Dedifferentiated amniotic fluid mesenchymal stem cell (primary cell): ENCODE data around the gene TPGS1.

Source experiments
- DNase-seq: peaks from one replicate; pipeline ENCODE4 v3.0.0-alpha.2; 2016; ENCODE audit errors: extremely low spot score

The TPGS1 gene

DNA sequence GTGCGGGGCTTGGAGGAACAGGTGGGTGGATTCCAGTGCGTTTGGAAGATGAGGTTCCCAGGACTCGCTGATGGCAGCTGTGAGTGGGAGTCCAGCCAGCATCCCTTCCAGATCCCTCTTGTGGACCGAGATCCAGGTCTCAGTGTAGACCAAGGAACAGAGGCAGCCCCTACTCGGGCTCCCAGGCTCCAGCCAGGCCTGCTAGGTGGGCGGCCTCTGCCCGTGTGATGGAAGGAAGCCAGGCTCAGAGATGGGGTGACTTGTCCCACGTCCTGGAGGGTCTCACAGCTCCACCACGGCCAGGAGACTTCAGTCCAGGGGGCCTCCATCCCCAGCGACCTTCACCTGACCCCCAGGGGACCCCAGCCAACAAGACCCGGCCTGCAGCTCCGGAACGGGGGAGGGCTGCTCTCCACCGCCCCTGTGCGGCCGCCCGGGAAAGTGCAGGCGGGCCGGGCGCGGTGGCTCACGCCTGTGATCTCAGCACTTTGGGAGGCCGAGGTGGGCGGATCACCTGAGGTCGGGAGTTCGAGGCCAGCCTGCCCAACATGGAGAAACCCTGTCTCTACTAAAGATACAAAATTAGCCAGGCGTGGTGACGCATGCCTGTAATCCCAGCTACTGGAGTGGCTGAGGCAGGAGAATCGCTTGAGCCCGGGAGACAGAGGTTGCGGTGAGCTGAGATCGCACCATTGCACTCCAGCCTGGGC, 11.7 kb upstream of the TPGS1 start:
- no peak for DNase-seq

DNA sequence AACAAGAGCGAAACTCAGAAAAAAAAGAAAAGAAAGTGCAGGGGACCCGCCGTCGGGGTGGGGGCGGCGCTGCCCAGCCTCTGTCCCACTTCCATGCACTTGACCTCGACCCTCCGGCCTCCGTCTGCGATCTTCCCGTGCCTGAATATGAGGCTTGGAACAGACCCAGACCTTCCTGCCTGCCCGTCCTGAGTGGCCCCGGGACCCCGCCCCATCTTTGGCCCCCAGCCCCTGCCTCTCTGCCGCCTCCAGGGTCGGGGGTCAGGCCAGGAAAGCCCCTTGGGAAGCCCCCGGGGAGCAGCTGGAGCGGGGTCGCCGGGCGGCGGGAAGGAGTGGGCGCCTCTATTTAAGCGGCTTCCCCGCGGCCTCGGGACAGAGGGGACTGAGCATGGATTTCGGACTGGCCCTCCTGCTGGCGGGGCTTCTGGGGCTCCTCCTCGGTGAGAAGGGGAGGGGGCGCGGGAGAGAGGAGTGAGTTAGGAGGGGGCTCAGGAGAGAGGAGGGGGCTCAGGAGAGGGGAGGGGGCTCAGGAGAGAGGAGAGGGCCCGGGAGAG, 11.1 kb upstream of the TPGS1 start, which contains the start of gene MADCAM1:
MADCAM1 (plus strand) TSS at position 375 of the 554 bp plus-strand sequence; CDS start at position 389, 14 bp downstream.
- DNase-seq = no peak

- no peak for DNase-seq
These were observed 10.3 kb upstream of the TPGS1 start for GRCh38 chr19:496986-497385.

DNA sequence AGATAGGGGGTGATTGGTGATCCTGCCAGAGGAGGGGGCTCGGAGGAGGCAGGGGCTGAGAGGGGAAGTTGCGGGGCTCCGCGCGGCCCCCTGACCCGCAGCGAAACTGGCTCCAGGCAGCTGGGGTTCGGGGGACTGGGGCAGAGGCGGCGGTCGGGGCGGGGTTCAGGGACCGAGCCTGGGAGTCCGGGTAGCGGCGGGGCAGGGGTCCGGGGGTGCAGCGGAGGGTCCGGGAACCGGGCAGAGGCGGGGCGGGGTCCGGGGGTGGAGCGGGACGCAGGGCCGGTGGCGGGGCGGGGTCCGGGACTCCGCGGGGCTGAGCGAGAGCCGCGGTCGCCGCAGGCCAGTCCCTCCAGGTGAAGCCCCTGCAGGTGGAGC, 9.8 kb upstream of the TPGS1 start:
- no peak for DNase-seq

DNA sequence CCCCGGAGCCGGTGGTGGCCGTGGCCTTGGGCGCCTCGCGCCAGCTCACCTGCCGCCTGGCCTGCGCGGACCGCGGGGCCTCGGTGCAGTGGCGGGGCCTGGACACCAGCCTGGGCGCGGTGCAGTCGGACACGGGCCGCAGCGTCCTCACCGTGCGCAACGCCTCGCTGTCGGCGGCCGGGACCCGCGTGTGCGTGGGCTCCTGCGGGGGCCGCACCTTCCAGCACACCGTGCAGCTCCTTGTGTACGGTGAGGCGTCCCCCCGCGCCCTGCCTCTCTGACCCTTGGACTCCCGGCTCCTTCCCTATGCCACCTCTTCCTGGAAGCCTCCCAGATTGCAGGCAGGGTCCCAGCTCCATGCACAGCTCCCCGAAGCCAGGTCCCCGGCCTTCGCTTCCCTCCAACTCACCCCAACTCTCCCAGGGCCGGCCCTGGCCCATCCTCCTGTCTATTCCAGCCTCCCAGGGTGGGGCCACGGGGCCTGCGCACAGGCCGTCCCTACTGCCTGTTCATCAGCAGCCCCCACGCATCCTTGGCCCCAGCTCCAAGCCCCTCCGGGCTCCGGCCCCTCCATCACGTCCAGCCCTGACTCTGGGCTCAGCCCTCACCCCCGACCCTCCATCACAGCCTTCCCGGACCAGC, 9.3 kb upstream of the TPGS1 start:
- no peak for DNase-seq

- DNase-seq = no peak
These were observed 8.8 kb upstream of the TPGS1 start for GRCh38 chr19:498511-498891.

DNA sequence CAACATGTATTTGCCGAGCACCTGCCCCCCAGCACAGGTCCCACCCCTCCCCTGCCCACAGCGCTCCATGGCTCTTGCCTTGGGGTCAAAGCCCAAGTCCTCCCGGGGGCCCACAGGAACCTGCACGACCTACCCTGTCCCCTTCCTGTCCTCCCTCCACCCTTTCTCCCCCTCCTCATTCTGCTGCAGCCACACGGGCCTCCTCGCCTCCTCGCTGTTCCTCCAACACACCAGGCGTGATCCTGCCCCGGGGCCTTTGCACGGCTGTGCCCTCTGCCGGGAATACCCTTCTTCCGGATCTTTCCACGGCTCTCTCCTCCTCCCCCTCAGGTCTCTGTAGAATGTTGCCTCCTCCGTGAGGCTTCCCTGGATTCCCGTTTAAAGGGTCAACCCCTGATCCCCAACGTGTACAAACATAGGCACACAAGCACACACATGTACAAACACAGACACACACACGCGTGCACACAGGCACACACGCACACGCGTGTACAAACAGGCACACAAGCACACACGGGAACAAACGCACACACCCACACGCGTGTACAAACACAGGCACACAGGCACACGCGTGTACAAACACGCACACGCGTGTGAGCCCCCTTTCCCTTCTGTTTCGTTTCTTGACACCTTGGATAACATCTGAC, 8.2 kb upstream of the TPGS1 start:
- DNase-seq = no peak

GRCh38 chr19:501646-502045, 5.7 kb upstream of the TPGS1 start:
- DNase-seq = no peak

DNA sequence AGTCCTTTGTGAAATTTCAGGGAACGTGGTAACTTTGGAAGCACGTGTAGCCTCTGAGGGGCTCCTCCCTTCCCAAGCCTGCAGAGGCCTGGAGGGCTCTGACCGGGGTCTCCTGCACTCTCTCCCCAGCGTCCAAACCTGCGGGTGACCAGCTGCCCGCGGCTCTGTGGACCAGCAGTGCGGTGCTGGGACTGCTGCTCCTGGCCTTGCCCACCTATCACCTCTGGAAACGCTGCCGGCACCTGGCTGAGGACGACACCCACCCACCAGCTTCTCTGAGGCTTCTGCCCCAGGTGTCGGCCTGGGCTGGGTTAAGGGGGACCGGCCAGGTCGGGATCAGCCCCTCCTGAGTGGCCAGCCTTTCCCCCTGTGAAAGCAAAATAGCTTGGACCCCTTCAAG, 2.7 kb upstream of the TPGS1 start:
- DNase-seq = no peak

- DNase-seq = peak; percentile 90
These were observed 652 bp upstream of the TPGS1 start for GRCh38 chr19:506404-507285.

- DNase-seq = no peak
These were observed 1.2 kb downstream of the TPGS1 start for GRCh38 chr19:508204-509150.

GRCh38 chr19:510606-511100, 3.4 kb downstream of the TPGS1 start:
- DNase-seq = peak; percentile 88

GRCh38 chr19:511101-511851, 4.0 kb downstream of the TPGS1 start:
- peak; percentile 26 for DNase-seq

DNA sequence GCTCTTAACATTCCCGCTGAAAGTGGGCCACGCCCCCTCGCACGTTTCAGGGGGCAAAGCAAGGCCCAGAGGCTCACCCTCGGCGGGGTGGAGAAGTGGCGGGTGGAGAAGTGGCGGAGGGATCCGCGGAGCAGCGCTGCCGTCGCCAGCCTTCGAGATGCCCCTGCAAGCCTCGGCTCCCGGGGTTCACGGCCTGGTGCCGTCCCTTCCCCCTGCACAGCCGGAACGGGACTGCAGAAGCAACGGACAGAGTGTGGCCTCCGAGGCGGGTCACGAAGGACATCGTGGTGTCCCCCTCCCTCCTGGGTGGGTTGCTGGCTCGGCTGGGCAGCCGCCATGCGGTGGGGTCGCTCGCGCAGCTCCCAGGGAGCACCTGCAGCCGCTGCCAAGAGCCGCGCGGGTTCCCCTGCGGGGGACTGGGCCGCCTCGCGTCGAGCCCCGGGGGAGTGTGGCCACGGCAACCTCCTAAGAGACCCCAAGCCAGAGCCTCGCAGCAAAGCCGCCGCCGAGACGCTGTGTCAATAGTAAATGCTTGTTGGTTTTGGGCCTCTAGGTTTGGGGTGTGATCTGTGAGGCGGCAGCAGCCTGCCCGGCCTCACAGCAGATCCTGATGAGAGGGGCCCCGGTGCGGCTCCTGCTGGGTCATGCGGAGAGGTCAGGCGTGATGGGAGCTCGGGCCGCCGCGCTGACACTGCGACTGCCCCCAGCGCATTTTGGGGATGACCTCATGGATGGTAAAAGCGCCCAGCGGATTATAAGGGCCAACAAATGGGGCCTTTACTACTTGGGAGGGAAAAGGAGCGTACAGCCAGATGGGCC, 5.5 kb downstream of the TPGS1 start:
- DNase-seq = no peak

GRCh38 chr19:513368-514165, 6.3 kb downstream of the TPGS1 start:
- DNase-seq = no peak

GRCh38 chr19:514166-514663, 6.9 kb downstream of the TPGS1 start:
- no peak for DNase-seq

DNA sequence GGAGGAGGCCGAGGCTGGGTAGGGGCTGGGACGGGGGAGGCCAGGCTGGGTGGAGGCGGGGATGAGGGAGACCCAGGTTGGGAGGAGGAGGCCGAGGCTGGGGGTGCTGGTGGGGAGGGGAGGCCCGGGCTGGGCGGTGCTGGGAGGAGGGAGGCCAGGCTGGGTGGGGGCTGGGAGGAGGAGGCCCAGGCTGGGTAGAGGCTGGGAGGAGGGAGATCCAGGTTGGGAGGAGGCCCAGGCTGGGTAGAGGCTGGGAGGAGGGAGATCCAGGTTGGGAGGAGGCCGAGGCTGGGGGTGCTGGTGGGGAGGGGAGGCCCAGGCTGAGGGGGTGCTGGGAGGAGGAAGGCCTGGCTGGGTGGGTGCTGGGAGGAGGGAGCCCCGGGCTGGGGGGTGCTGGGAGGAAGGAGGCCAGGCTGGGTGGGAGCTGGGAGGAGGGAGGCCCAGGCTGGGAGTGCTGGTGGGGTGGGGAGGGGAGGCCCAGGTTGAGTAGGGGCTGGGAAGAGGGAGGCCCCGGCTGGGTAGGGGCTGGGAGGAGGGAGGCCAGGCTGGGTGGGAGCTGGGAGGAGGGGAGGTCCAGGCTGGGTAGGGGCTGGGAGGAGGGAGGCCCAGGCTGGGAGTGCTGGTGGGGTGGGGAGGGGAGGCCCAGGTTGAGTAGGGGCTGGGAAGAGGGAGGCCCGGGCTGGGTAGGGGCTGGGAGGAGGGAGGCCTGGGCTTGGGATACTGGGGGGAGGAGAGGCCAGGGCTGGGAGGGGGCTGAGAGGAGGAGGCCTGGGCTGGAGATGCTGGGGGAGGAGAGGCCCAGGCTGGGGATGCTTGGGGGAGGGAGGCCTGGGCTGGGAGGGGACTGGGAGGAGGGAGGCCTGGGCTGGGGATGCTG, 10.7 kb downstream of the TPGS1 start:
- peak; percentile 87 for DNase-seq
